ENCODE data around the gene INPP4B. TPM values are rescaled to one million over a fixed set of nuclear protein-coding genes. Genes with fewer than 3 reads are reported as not detected.

The INPP4B gene
- total and polyA plus RNA-seq, 2 of the 4 experiments (the other 2 are of a cell fraction) = 1.8 to 14.0 TPM

GRCh38 chr4:142418697-142419096 lies 427.4 kb downstream of the INPP4B start:
- Histone ChIP-seq H2BK15ac (ENCODE audit: low read depth, low read length) (no peak overlapping the region), H3K9me3 (ENCODE audit: control insufficient read depth, insufficient read depth, low read length) (no peaks in the 10 kb centered on the region), H3K79me1 (ENCODE audit: low read depth in 1 of 2, low read length in 2 of 2) (no peaks in the 10 kb centered on the region), H3K4me3 (ENCODE audit: insufficient read depth, low read depth, low read length) (no peak overlapping the region), H3K9ac (ENCODE audit: low read depth, low read length) (no peak overlapping the region), H3K4ac (ENCODE audit: low read depth, low read length) (no peak overlapping the region), H2BK20ac (ENCODE audit: low read depth, low read length) (no peak overlapping the region), H3K36me3 (ENCODE audit: control insufficient read depth, insufficient read depth, low read length) (no peaks in the 10 kb centered on the region), H3K4me2 (ENCODE audit: low read depth, low read length) (no peak overlapping the region), H2AK9ac (replicated peaks; ENCODE audit: low read depth, low read length, poor library complexity) (no peak overlapping the region), H2BK120ac (ENCODE audit: low read depth, low read length) (no peak overlapping the region), H3K27ac (ENCODE audit: insufficient read depth, low read length) (no peak overlapping the region), H3K23ac (ENCODE audit: low read depth, low read length) (no peak overlapping the region), H4K8ac (ENCODE audit: low read depth in 2 of 2, low read length in 2 of 2) (no peak overlapping the region), H4K5ac (ENCODE audit: low read depth, low read length) (no peak overlapping the region), H2AK5ac (ENCODE audit: low read depth, low read length) (no peak overlapping the region), H4K91ac (ENCODE audit: insufficient read depth, low read depth, low read length) (no peak overlapping the region), H2AFZ (replicated peaks; ENCODE audit: low read length, poor library complexity) (no peak overlapping the region), H3K18ac (ENCODE audit: low read depth, low read length) (no peak overlapping the region), H3K4me1 (ENCODE audit: control insufficient read depth, insufficient read depth, low read length) (peaks cover 4% of the 10 kb centered on the region; the same call in 1 of the 2 replicates), H3K9me1 (ENCODE audit: insufficient read depth, low read length) (no peaks in the 10 kb centered on the region), H3K56ac (ENCODE audit: extremely low read depth, insufficient read depth, low read length) (no peak overlapping the region), H2BK5ac (ENCODE audit: low read depth, low read length, poor library complexity, severe bottlenecking) (no peak overlapping the region), H3K27me3 (ENCODE audit: control insufficient read depth, insufficient read depth, low read length) (no peaks in the 10 kb centered on the region), H4K20me1 (ENCODE audit: insufficient read depth, low read length) (no peaks in the 10 kb centered on the region), H3K14ac (replicated peaks; ENCODE audit: low read depth, low read length) (no peak overlapping the region)
- in situ Hi-C loops (cut with MboI; ENCODE audit: low sequenced_read_pairs) = no loop called here
- ChIA-PET CTCF (no interaction called here), POLR2A (ENCODE audit: unreplicated experiment) (no interaction called here)
- intact Hi-C loops (cut with micrococcal nuclease) = no loop called here
- WGBS, 2 experiments (ENCODE audit: extremely low coverage in 2 of 2, insufficient read length in 1 of 2) = no CpG with 5 or more reads among the region's 2 CpGs
- dilution Hi-C loops (cut with HindIII; ENCODE audit: low sequenced_read_pairs, unreplicated experiment) = no loop called here
- no TSS peak for BruUV-seq (replicated peaks)
- no peak for TF ChIP-seq CHD1 (IDR thresholded peaks at IDR 0.05; ENCODE audit: low read depth, low read length)
- TF ChIP-seq, protein P1, sequence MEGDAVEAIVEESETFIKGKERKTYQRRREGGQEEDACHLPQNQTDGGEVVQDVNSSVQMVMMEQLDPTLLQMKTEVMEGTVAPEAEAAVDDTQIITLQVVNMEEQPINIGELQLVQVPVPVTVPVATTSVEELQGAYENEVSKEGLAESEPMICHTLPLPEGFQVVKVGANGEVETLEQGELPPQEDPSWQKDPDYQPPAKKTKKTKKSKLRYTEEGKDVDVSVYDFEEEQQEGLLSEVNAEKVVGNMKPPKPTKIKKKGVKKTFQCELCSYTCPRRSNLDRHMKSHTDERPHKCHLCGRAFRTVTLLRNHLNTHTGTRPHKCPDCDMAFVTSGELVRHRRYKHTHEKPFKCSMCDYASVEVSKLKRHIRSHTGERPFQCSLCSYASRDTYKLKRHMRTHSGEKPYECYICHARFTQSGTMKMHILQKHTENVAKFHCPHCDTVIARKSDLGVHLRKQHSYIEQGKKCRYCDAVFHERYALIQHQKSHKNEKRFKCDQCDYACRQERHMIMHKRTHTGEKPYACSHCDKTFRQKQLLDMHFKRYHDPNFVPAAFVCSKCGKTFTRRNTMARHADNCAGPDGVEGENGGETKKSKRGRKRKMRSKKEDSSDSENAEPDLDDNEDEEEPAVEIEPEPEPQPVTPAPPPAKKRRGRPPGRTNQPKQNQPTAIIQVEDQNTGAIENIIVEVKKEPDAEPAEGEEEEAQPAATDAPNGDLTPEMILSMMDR (conservative IDR thresholded peaks at IDR 0.05; ENCODE audit: low read depth, low read length) = no peak
- TF ChIP-seq RAD21 (IDR thresholded peaks at IDR 0.05; ENCODE audit: low read length) = no peak
- no peak for TF ChIP-seq MAZ (IDR thresholded peaks at IDR 0.05; ENCODE audit: borderline replicate concordance, low read depth, low read length)
- TF ChIP-seq RFX5 (IDR thresholded peaks at IDR 0.05; ENCODE audit: low read depth, low read length) = no peak
- TF ChIP-seq ELK1 (IDR thresholded peaks at IDR 0.05; ENCODE audit: borderline replicate concordance, low read depth, low read length) = no peak
- no peak for TF ChIP-seq POLR2A (IDR thresholded peaks at IDR 0.05; ENCODE audit: low read depth, low read length)
- no peak for TF ChIP-seq NFE2L2 (IDR thresholded peaks at IDR 0.05; ENCODE audit: low read depth, low read length)
- TF ChIP-seq MXI1 (IDR thresholded peaks at IDR 0.05; ENCODE audit: borderline replicate concordance, low read depth, low read length) = no peak
- TF ChIP-seq SMC3 (IDR thresholded peaks at IDR 0.05; ENCODE audit: low read depth, low read length) = no peak
- no peak for TF ChIP-seq RCOR1 (IDR thresholded peaks at IDR 0.05; ENCODE audit: insufficient replicate concordance, low read length)
- TF ChIP-seq FOS (IDR thresholded peaks at IDR 0.05; ENCODE audit: low read depth, low read length) = no peak
- TF ChIP-seq, protein P2, sequence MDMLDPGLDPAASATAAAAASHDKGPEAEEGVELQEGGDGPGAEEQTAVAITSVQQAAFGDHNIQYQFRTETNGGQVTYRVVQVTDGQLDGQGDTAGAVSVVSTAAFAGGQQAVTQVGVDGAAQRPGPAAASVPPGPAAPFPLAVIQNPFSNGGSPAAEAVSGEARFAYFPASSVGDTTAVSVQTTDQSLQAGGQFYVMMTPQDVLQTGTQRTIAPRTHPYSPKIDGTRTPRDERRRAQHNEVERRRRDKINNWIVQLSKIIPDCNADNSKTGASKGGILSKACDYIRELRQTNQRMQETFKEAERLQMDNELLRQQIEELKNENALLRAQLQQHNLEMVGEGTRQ (IDR thresholded peaks at IDR 0.05; ENCODE audit: low read depth, low read length) = no peak
- TF ChIP-seq MAFK (IDR thresholded peaks at IDR 0.05; ENCODE audit: low read depth, low read length) = no peak
- TF ChIP-seq CEBPB (IDR thresholded peaks at IDR 0.05; ENCODE audit: low read depth, low read length) = no peak
- TF ChIP-seq BHLHE40 (IDR thresholded peaks at IDR 0.05; ENCODE audit: low read depth, low read length) = no peak
- DNase-seq (no peak), ATAC-seq (ENCODE audit: low read depth) (no peak)
